Retinal pigment epithelial cell (primary cell): ENCODE results near the gene MANSC1.
A peak's percentile ranks its signal among the peaks of the same experiment; 100 is the strongest.

Experiments
- DNase-seq: peaks from one replicate; pipeline ENCODE4 v3.0.0-alpha.2; 2010; ENCODE audit warnings: low read depth
- H3K4me3 ChIP-seq: 2 replicates; pipeline ENCODE4 v1.5.1; 2011; ENCODE audit warnings: mild to moderate bottlenecking, low read length, control low read depth, moderate library complexity
- CTCF ChIP-seq: conservative IDR thresholded peaks from 2 replicates; pipeline ENCODE4 v1.5.1; 2011; ENCODE audit warnings: low read depth, low read length, control low read depth, inconsistent platforms

The MANSC1 gene

GRCh38 chr12:12378616-12379015 lies 28.6 kb upstream of the MANSC1 start:
- no peak overlapping the region for H3K4me3 ChIP-seq
- DNase-seq = no peak
- TF ChIP-seq CTCF = no peak

GRCh38 chr12:12376646-12377448 lies 26.8 kb upstream of the MANSC1 start:
- no peak for DNase-seq
- H3K4me3 ChIP-seq = no peak overlapping the region
- peak; percentile 48 for TF ChIP-seq CTCF

- DNase-seq = no peak
- TF ChIP-seq CTCF = no peak
- H3K4me3 ChIP-seq = no peak overlapping the region
Observed at GRCh38 chr12:12372946-12373722, 23.1 kb upstream of the MANSC1 start.

- DNase-seq = no peak
- no peak for TF ChIP-seq CTCF
- no peak overlapping the region for H3K4me3 ChIP-seq
Observed at GRCh38 chr12:12367482-12367998, 17.5 kb upstream of the MANSC1 start.

- DNase-seq = no peak
- no peak overlapping the region for H3K4me3 ChIP-seq
- no peak for TF ChIP-seq CTCF
Observed at GRCh38 chr12:12366701-12367481, 16.8 kb upstream of the MANSC1 start.

- H3K4me3 ChIP-seq = no peak overlapping the region
- no peak for DNase-seq
- no peak for TF ChIP-seq CTCF
Observed at GRCh38 chr12:12365931-12366431, 15.9 kb upstream of the MANSC1 start.
